HCT116 (cell line): ENCODE data around the gene ZP1. TPM values are rescaled to one million over a fixed set of nuclear protein-coding genes. Genes with fewer than 3 reads are reported as not detected.

Source experiments
- ATAC-seq: fragments of 200-7000 bp; cut with Tn5 transposase; 2 replicates; pipeline ENCODE4 v1.9.1; 2020; ENCODE audit warnings: mild to moderate bottlenecking, moderate library complexity
- BruUV-seq: library from RNA; stranded (reverse); fragments of 400-500 nt; replicated peaks from 2 replicates; lab custom pipeline; 2021; lab: Mats Ljungman, UMichigan
- CTCF ChIA-PET: fragments of 300-600 bp; sonication (Branson Sonifier 250); formaldehyde crosslinking; loops from one replicate; lab custom pipeline; 2021; ENCODE audit warnings: antibody characterized with exemption; lab: Charles Lee
- POLR2A ChIA-PET: fragments of 300-600, 350-600 bp; sonication (Branson Sonifier 250); formaldehyde crosslinking; loops from one replicate; lab custom pipeline; 2021; ENCODE audit warnings: antibody characterized with exemption; lab: Charles Lee
- RAD21 ChIA-PET, 2 experiments: fragments of 300-600 bp; sonication (Branson Sonifier 250); formaldehyde crosslinking; loops; one replicate each; lab custom pipeline; 2023; ENCODE audit warnings: low total read pairs in 2 of 2; ENCODE audit not compliant: uncharacterized antibody in 2 of 2, unreplicated experiment in 2 of 2, low non-redundant PET in 1 of 2; lab: Charles Lee
- DNase-seq: peaks from one replicate; pipeline ENCODE4 v3.0.0-alpha.2; 2010; ENCODE audit warnings: low read depth, low spot score
- H2AFZ ChIP-seq: fragments of 200-600 bp; shearing (Covaris generic), sonication (generic); 2 replicates; pipeline ENCODE4 v1.6.1; 2017; ENCODE audit warnings: low read depth, mixed run types, mixed read lengths, antibody characterized with exemption, low read length; ENCODE audit not compliant: poor library complexity, severe bottlenecking
- H3K27ac ChIP-seq: 2 replicates; pipeline ENCODE4 v1.5.1; 2012; ENCODE audit warnings: low read depth, low read length
- H3K27me3 ChIP-seq: fragments of 200-600 bp; sonication (generic); 2 replicates; pipeline ENCODE4 v1.6.1; 2016; ENCODE audit warnings: mixed run types, low read length, mixed read lengths; ENCODE audit not compliant: insufficient read depth
- H3K36me3 ChIP-seq, 2 experiments: fragments of 200-500 bp in 1 of 2; fragments of 200-600 bp in 1 of 2; sonication (Bioruptor generic) in 1 of 2; sonication (generic) in 1 of 2; 2 replicates each; pipeline versions ENCODE4 v1.5.1 to v1.6.1; 2014 to 2016; ENCODE audit warnings: low read length in 2 of 2, inconsistent platforms in 1 of 2, mixed read lengths in 1 of 2, mixed run types in 1 of 2; ENCODE audit not compliant: insufficient read depth in 2 of 2, control insufficient read depth in 1 of 2
- H3K4me1 ChIP-seq, 2 experiments: fragments of 200-600 bp in 1 of 2; sonication (generic) in 1 of 2; 2 replicates each; pipeline versions ENCODE4 v1.5.1 to v1.6.1; 2012 to 2017; ENCODE audit warnings: low read length in 2 of 2, inconsistent platforms in 1 of 2, mild to moderate bottlenecking in 1 of 2, mixed read lengths in 1 of 2, mixed run types in 1 of 2, moderate library complexity in 1 of 2; ENCODE audit not compliant: insufficient read depth in 2 of 2, control insufficient read depth in 1 of 2
- H3K4me2 ChIP-seq: fragments of 200-600 bp; sonication (generic); 2 replicates; pipeline ENCODE4 v1.6.1; 2017; ENCODE audit warnings: mixed run types, low read length, mixed read lengths
- H3K4me3 ChIP-seq, 2 experiments: fragments of 200-600 bp in 1 of 2; sonication (generic) in 1 of 2; replicated peaks in 1 of 2; 2 replicates each; pipeline ENCODE4 v1.5.1; 2011 to 2016; ENCODE audit warnings: low read length in 2 of 2, control low read depth in 1 of 2, low read depth in 1 of 2, mild to moderate bottlenecking in 1 of 2, mixed read lengths in 1 of 2, mixed run types in 1 of 2
- H3K79me2 ChIP-seq: fragments of 200-600 bp; sonication (generic); 2 replicates; pipeline ENCODE4 v1.6.1; 2017; ENCODE audit warnings: mild to moderate bottlenecking, mixed run types, low read length, moderate library complexity, mixed read lengths; ENCODE audit not compliant: insufficient read depth
- H3K9ac ChIP-seq: fragments of 200-600 bp; sonication (generic); 2 replicates; pipeline ENCODE4 v1.6.1; 2016; ENCODE audit warnings: low read length, mixed read lengths
- H3K9me2 ChIP-seq: fragments of 200-600 bp; sonication (generic), shearing (Covaris generic); 2 replicates; pipeline ENCODE4 v1.6.1; 2017; ENCODE audit warnings: mixed run types, mild to moderate bottlenecking, moderate library complexity; ENCODE audit not compliant: insufficient read depth
- H3K9me3 ChIP-seq, 2 experiments: fragments of 200-500 bp in 1 of 2; fragments of 200-600 bp in 1 of 2; sonication (Bioruptor generic) in 1 of 2; sonication (generic) in 1 of 2; 2 replicates each; pipeline ENCODE4 v1.6.1; 2014 to 2017; ENCODE audit warnings: low read length in 2 of 2, mixed read lengths in 2 of 2, inconsistent platforms in 1 of 2, low read depth in 1 of 2, mild to moderate bottlenecking in 1 of 2, mixed run types in 1 of 2, moderate library complexity in 1 of 2; ENCODE audit not compliant: control insufficient read depth in 1 of 2, insufficient read depth in 1 of 2
- H4K20me1 ChIP-seq: fragments of 200-600 bp; sonication (generic), shearing (Covaris generic); 2 replicates; pipeline ENCODE4 v1.6.1; 2017; ENCODE audit warnings: mixed run types, mild to moderate bottlenecking, moderate library complexity; ENCODE audit not compliant: insufficient read depth
- ATF3 ChIP-seq: IDR thresholded peaks from 2 replicates; pipeline ENCODE4 v1.6.1; 2012
- CBX3 ChIP-seq: IDR thresholded peaks from 2 replicates; pipeline ENCODE4 v1.6.1; 2012; ENCODE audit warnings: low read depth
- CEBPB ChIP-seq: IDR thresholded peaks from 2 replicates; pipeline ENCODE4 v1.6.1; 2012; ENCODE audit warnings: low read depth
- CTCF ChIP-seq, 3 experiments: fragments of 200-600 bp in 1 of 3; sonication (generic) in 1 of 3; IDR thresholded peaks in 2 of 3; conservative IDR thresholded peaks in 1 of 3; 2 replicates each; pipeline ENCODE4 v1.5.1; 2012 to 2017; ENCODE audit warnings: low read depth in 2 of 3, low read length in 2 of 3, antibody characterized with exemption in 1 of 3, borderline replicate concordance in 1 of 3, control low read depth in 1 of 3, mild to moderate bottlenecking in 1 of 3, mixed read lengths in 1 of 3, mixed run types in 1 of 3, moderate library complexity in 1 of 3; ENCODE audit not compliant: insufficient read depth in 1 of 3
- EGR1 ChIP-seq: IDR thresholded peaks from 2 replicates; pipeline ENCODE4 v1.6.1; 2012; ENCODE audit warnings: low read depth
- EZH2 ChIP-seq: fragments of 200-600 bp; sonication (generic); IDR thresholded peaks from 2 replicates; pipeline ENCODE4 v1.6.1; 2017; ENCODE audit warnings: antibody characterized with exemption, mixed run types
- EZH2phosphoT487 ChIP-seq: fragments of 200-600 bp; IDR thresholded peaks from 2 replicates; pipeline ENCODE4 v1.6.1; 2018; ENCODE audit warnings: antibody characterized with exemption, borderline replicate concordance
- FOSL1 ChIP-seq: IDR thresholded peaks from 2 replicates; pipeline ENCODE4 v1.6.1; 2012; ENCODE audit warnings: low read depth
- JUND ChIP-seq: IDR thresholded peaks from 2 replicates; pipeline ENCODE4 v1.6.1; 2012
- MAX ChIP-seq: IDR thresholded peaks from 2 replicates; pipeline ENCODE4 v1.6.1; 2012
- POLR2AphosphoS5 ChIP-seq: IDR thresholded peaks from 2 replicates; pipeline ENCODE4 v1.6.1; 2011; ENCODE audit warnings: mild to moderate bottlenecking, low read depth, low read length, moderate library complexity
- RAD21 ChIP-seq: IDR thresholded peaks from 2 replicates; pipeline ENCODE4 v1.6.1; 2012; ENCODE audit warnings: low read depth, mild to moderate bottlenecking
- SP1 ChIP-seq: IDR thresholded peaks from 2 replicates; pipeline ENCODE4 v1.6.1; 2012; ENCODE audit warnings: low read depth
- SRF ChIP-seq: IDR thresholded peaks from 2 replicates; pipeline ENCODE4 v1.6.1; 2012; ENCODE audit warnings: low read depth
- TCF7L2 ChIP-seq: IDR thresholded peaks from 2 replicates; pipeline ENCODE4 v1.7.0; 2011; ENCODE audit warnings: borderline replicate concordance, inconsistent platforms; ENCODE audit not compliant: insufficient read depth, insufficient read length; ENCODE audit errors: extremely low read depth
- YY1 ChIP-seq: IDR thresholded peaks from 2 replicates; pipeline ENCODE4 v1.6.1; 2011; ENCODE audit warnings: low read length, low read depth, moderate library complexity, mild to moderate bottlenecking; ENCODE audit not compliant: insufficient replicate concordance; ENCODE audit errors: extremely low read depth
- ZBTB33 ChIP-seq: IDR thresholded peaks from 2 replicates; pipeline ENCODE4 v1.6.1; 2011; ENCODE audit warnings: mild to moderate bottlenecking, low read length, moderate library complexity; ENCODE audit not compliant: insufficient replicate concordance; ENCODE audit errors: extremely low read depth
- ZFX ChIP-seq: fragments of 450-650 bp; IDR thresholded peaks from 2 replicates; pipeline ENCODE4 v1.6.1; 2017
- ZNF274 ChIP-seq: fragments of 200-500 bp; sonication (Bioruptor generic); IDR thresholded peaks from 2 replicates; pipeline ENCODE4 v1.6.1; 2014; ENCODE audit warnings: mild to moderate bottlenecking, low read depth, low read length, inconsistent platforms
- intact Hi-C: fragments of 100-400 bp; cut with micrococcal nuclease; formaldehyde crosslinking; loops from 2 replicates; pipeline ENCODE4 v1.10.0; 2022
- total RNA-seq: library from RNA; stranded (reverse); gene quantifications from one replicate; pipeline ENCODE4 v1.2.1, GENCODE V29; 2021; ENCODE audit not compliant: unreplicated experiment

ZP1 gene
- total RNA-seq, 1 experiment from 2014 or later, result not detected

GRCh38 chr11:60875366-60876167 lies 8.2 kb downstream of the ZP1 start (continued):
- TF ChIP-seq CTCF (IDR thresholded peaks at IDR 0.05 in 2 of 3, conservative IDR thresholded peaks at IDR 0.05 in 1 of 3; ENCODE audit: borderline replicate concordance in 1 of 3, insufficient read depth in 1 of 3, low read depth in 2 of 3, low read length in 2 of 3) (no peak), POLR2AphosphoS5 (no peak), ZBTB33 (no peak), CEBPB (no peak), SRF (no peak), TCF7L2 (no peak), SP1 (no peak), CBX3 (no peak), EZH2 (no peak)
- TF ChIP-seq, all 23 proteins: peak for 0

- Histone ChIP-seq H3K27me3 (no peaks in the 10 kb centered on the region), H2AFZ (no peak overlapping the region), H4K20me1 (no peaks in the 10 kb centered on the region), H3K4me2 (no peak overlapping the region), H3K27ac (no peak overlapping the region), H3K79me2 (no peaks in the 10 kb centered on the region), H3K9me2 (no peaks in the 10 kb centered on the region), H3K4me1 (peaks cover 0 to 4% of the 10 kb centered on the region in 2 experiments; a peak in 2 of 4 replicates), H3K4me3 (no peak overlapping the region), H3K9ac (no peak overlapping the region), H3K9me3 (no peaks in the 10 kb centered on the region), H3K36me3 (peaks cover 4 to 5% of the 10 kb centered on the region in 2 experiments; a peak in 2 of 4 replicates)
- ChIA-PET POLR2A (no interaction called here), RAD21 (no interaction called here), CTCF (no interaction called here)
- intact Hi-C loops, result no loop called here
- ATAC-seq (no peak), DNase-seq (no peak)
- BruUV-seq, result no TSS peak
- TF ChIP-seq EZH2phosphoT487 (no peak), POLR2AphosphoS5 (no peak), ATF3 (no peak), RAD21 (no peak), YY1 (no peak), EGR1 (no peak), CBX3 (no peak), FOSL1 (no peak), SP1 (no peak), ZBTB33 (no peak), JUND (no peak), ZFX (no peak), ZNF274 (no peak), MAX (no peak)
These were observed 8.8 kb downstream of the ZP1 start for GRCh38 chr11:60876168-60876485.
